Activated CD8-positive, alpha-beta memory T cell treated with anti-CD3 and anti-CD28 coated beads for 4 hours (primary cell): ENCODE data around the gene GET4.

Experiments
- DNase-seq, 2 donors: peaks; one replicate each; pipeline ENCODE4 v3.0.0-alpha.2; 2020; ENCODE audit warnings: low read depth in 2 of 2

GET4 gene

GRCh38 chr7:876077-876971 is at the start of gene GET4:
GET4 (plus strand) TSS chr7:876554; CDS start chr7:876646, 92 bp downstream.
- DNase-seq = peak; percentile 85 to 96

- no peak for DNase-seq
Measured at GRCh38 chr7:828793-829561, 47.4 kb upstream of the GET4 start.

DNA sequence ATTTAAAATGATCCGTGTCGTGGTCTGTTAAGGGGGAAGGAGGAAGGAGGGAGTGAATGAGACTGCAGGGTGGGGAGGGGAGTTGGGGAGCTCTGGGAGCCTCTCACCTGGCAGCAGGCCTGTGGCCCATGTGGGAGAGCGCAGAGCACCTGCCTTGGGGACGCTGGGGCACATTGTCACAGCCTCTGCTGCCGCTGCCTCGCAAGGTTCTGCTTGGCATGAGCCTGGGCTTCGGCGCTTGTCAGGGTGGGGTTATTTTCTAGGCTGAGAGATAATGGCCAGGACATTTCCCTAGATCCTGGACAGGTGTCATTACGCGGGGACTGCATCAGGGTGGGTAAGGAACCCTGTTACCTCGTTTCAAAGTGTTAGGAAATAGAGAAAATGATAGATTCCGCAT is 46.3 kb upstream of the GET4 start:
- DNase-seq = no peak

- DNase-seq = no peak
Measured at GRCh38 chr7:831596-832166, 44.7 kb upstream of the GET4 start.

GRCh38 chr7:832167-832967 is 44.0 kb upstream of the GET4 start, which contains the start of gene SUN1:
SUN1 (plus strand) TSS chr7:832476; CDS start chr7:832525, 49 bp downstream.
- DNase-seq = peak; percentile 43 to 70

DNA sequence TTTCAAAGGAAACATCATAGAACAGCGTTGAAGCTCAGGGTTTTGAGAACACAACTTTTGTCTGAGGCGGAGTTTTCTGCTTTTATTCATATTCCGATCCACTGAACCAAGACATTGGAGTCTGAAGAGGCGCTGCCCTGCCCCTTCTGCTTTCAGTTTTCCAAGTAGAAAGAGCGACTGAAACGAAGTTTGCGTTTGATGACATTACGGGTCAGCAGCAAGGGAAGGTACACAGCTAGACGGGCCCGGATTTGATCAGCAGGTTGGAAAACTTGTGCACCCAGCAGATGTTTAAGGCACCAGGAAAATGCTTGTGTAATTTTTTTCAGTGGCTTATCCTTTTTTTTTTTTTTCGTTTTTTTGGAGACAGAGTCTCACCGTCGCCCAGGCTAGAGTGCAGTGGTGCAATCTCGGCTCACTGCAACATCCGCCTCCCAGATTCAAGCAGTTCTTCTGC is 43.4 kb upstream of the GET4 start:
- no peak for DNase-seq

DNA sequence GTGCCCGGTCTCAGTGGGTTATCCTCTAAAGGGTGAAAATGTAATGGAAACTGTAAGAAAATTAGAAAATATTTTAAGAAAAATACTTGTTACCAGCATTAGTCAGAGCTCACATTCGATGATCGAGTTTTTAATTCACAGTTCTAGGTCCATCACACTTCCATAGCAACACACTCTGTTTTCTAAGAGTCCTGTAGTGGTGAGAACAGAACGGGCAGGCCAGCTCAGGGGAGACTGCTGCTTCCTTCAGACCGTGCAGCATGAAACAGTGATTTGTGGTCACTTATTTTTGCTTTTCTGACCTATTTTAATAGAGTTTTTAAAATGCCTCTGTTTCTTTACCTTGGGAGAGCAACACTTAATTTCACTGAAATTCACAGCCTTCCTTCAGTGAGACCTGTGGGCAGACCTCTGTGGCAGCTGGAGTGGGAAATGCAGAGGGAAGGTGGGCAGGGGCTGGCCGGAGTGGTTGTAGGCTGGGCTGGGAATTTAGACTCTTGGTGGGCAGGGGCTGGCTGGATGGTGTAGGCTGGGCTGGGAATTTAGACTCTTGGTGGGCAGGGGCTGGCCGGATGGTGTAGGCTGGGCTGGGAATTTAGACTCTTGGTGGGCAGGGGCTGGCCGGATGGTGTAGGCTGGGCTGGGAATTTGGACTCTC is 42.6 kb upstream of the GET4 start:
- no peak for DNase-seq

- DNase-seq = no peak
Measured at GRCh38 chr7:834277-834676, 42.1 kb upstream of the GET4 start.

- DNase-seq = no peak
Measured at GRCh38 chr7:835021-835420, 41.3 kb upstream of the GET4 start.

DNA sequence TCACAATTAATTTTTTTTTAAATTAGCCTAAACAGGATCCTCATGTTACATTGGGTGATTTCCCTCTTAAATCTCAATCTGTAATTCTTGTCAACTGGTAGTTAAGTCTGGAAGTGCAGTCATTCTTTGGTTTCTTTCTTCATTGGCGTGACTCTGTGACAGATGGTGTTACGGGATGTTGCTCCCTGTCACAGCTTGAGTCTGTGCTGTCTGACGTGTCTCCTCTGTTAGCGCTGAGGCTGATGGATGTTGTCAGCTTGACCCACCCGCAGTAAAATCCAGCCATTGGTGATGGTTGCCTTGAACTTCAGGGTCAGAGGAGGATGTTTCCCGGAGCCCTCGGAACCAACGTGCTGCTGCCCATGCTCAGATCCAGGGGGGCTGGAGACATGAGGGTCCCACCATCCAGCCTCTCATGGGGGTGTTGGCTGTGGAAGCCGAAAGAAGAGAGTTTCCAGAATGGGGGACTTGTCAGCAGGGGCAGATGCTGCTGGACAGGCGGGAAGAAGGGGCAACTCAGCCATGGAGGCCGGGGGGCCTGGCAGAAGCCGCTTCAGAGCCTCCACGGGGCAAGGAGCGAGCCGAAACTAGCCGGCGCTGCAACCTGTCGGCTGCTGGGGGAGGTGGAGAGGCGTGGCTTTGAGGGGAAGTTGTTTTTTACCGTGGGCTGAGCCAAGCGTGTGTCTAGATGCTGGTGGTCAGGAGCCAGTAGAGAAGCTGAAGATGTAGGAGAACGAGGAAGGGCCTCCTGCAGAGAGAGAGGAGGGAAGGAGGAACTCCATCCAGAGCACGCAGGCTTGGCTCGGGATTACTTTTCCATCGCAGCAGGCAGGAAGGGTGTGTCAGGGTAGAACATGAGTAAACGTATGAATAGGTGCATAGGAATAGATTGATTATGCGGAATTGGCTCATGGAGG is 40.6 kb upstream of the GET4 start:
- no peak for DNase-seq

DNA sequence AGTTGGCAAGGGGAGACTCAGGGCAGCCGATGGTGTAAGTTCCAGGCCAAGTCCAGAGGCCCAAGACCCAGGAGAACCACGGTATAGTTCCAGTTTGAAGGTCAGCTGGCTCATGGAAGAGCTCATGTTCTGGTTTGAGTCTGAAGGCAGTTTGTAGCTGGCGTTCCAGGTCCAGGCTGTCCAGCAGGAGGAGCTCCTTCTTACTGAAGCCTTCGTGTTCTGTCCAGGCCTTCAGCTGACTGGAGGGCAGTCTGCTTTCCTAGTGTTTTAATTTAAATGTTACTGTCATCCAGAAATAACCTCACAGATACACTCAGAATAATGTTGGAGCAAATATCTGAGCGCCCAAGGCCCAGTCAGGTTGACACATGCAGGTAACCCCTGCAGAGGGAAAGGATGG is 39.9 kb upstream of the GET4 start:
- no peak for DNase-seq

DNA sequence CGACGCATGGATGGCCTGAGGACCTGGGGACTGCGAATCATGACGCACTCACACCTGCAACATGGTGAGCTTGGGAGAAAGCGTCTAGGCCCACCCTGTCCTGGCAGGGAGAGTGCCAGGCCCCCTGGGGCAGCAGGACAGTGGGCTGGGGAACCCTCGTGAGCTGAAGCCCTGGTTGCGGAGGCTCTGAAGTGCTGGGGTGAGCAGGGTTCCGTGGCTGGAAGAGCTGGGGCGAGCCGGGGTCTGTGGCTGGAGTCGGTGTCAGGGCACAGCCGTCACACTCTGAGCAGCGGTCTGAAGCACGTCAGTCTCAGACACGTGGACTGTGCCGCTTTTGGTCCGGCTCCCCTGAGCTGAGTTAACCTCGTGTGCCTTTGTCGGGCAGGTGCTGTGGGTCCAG is 39.4 kb upstream of the GET4 start:
- no peak for DNase-seq

GRCh38 chr7:840001-840600 is 36.3 kb upstream of the GET4 start:
- DNase-seq = no peak

GRCh38 chr7:841943-842342 is 34.4 kb upstream of the GET4 start:
- no peak for DNase-seq

DNA sequence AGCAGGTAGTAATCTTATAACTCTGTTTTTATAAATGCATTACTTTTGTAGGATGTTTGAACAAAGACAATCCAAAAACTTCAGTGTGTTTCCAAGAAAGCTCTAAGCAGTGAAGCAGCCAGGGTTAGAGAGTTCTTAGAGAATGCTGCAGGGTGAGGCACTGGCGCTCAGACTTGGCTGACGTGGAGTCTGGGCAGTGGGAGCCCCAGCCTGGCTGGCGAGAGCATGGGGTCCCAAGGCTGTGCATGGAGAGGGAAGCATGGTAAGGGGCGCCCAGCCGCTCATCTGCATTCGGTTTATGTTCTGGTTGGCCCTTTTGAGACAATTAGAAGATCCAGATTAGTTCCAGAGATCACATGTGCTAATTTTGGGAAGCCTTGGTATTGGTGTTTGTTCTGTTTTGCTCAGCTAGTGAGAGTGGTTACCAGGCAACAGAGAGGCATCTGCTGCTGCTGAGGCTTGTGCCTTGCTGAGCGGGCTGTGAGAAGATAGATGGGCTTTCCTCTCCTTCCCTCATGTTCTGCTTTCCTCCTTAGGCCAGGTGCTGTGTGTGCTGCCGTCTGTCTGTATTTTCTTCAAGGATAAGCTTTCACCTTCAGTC is 33.8 kb upstream of the GET4 start:
- no peak for DNase-seq

GRCh38 chr7:843230-843629 is 33.1 kb upstream of the GET4 start:
- DNase-seq = no peak

DNA sequence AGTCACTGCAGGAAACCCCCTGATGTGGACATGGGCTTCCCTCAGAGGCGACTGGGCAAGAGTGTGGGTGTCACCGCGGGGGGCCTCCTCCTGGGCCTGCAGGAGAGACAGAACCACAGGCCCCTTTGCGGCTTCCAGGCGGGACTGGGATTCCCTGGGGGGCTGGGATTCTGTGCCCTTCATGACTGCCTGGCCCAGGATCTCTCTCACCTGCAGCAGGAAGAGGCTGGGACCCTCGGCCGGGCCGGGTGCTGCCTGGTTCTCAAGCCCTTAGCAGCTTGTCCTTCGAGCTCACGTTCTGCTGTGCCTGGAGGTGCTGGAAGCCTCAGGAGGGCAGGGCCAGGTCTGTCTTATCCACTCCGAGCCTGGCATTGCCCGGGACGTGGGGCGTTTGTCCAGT is 32.3 kb upstream of the GET4 start:
- no peak for DNase-seq

DNA sequence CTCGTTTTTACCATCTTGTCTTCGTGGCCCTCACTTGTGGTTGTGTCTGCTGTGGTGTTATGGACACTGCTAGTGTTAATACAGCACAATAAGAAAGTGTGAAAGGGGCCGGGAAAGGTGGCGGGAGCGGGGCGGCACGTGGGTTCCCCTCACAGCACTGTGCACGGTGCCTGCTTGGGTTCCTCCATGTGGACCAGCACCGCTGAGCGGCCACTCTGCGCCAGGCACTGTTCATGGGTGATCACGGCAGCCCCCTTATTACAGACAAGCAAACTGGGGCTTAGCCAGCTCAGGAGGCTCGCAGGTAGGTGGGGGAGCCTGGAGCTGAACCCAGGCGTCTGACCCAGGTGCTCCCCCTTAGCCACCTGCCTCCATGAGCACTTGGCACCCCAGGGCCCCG is 31.8 kb upstream of the GET4 start:
- DNase-seq = no peak

DNA sequence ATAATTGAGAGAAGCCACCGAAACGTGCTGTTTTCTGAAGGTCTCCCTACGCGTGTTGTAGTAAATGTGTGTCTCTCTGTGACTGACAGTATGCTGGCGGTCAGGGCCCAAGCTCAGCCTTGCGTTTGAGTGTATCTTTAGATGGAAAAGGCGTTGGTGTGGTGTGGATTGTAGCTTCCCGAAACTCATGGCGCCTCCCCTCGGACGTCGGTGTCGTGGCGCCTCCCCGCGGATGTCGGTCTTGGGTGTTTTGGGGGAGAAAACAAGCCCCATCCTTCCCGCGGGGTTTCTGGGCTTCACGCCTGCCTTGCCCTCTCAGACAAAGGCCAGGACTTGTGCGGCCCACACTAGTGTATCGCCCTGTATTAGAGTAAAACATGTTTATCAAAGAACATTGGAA is 31.3 kb upstream of the GET4 start:
- no peak for DNase-seq
